Endothelial cell of umbilical vein (primary cell): ENCODE data around the gene GPR153. TPM values are rescaled to one million over a fixed set of nuclear protein-coding genes. Genes with fewer than 3 reads are reported as not detected.

ENCODE experiments used
- BruUV-seq: library from RNA; stranded (reverse); fragments of 400-500 nt; replicated peaks from 2 replicates; lab custom pipeline; 2021; lab: Mats Ljungman, UMichigan
- CTCF ChIA-PET: fragments of 300-600, 350-600 bp; sonication (Branson Sonifier 250); formaldehyde crosslinking; loops from one replicate; lab custom pipeline; 2021; ENCODE audit warnings: antibody characterized with exemption, inconsistent platforms; lab: Charles Lee
- POLR2A ChIA-PET: fragments of 300-600, 350-600 bp; sonication (Branson Sonifier 250); formaldehyde crosslinking; loops from one replicate; lab custom pipeline; 2021; ENCODE audit warnings: antibody characterized with exemption, inconsistent platforms; lab: Charles Lee
- DNase-seq: peaks from one replicate; pipeline ENCODE4 v3.0.0-alpha.2; 2011; ENCODE audit warnings: low read depth, low spot score
- FAIRE-seq: peaks from 2 replicates; lab custom pipeline; 2011; peaks lifted over from hg19 to GRCh38; lab: Jason Lieb, UNC
- H2AFZ ChIP-seq: 2 replicates; pipeline ENCODE4 v1.6.0; 2012; ENCODE audit warnings: low read depth, low read length, control low read depth, inconsistent platforms
- H3K27ac ChIP-seq: 2 replicates; pipeline ENCODE4 v1.5.1; 2011; ENCODE audit warnings: low read depth, mild to moderate bottlenecking, control low read depth, low read length, moderate library complexity; ENCODE audit not compliant: insufficient read depth
- H3K27me3 ChIP-seq, 2 experiments: 2 replicates each; pipeline versions ENCODE4 v1.6.0 to v1.6.1; 2011; ENCODE audit warnings: low read length in 2 of 2, mixed read lengths in 1 of 2; ENCODE audit not compliant: control insufficient read depth in 2 of 2, insufficient read depth in 2 of 2
- H3K36me3 ChIP-seq, 2 experiments: 2 replicates in 1 of 2; 3 replicates in 1 of 2; pipeline ENCODE4 v1.5.1; 2011; ENCODE audit warnings: low read length in 2 of 2, mild to moderate bottlenecking in 1 of 2, moderate library complexity in 1 of 2; ENCODE audit not compliant: control insufficient read depth in 2 of 2, insufficient read depth in 2 of 2; ENCODE audit errors: extremely low read depth in 1 of 2
- H3K4me1 ChIP-seq: 3 replicates; pipeline ENCODE4 v1.5.1; 2011; ENCODE audit warnings: mild to moderate bottlenecking, low read length; ENCODE audit not compliant: control insufficient read depth, insufficient read depth; ENCODE audit errors: extremely low read depth
- H3K4me2 ChIP-seq: 2 replicates; pipeline ENCODE4 v1.6.1; 2011; ENCODE audit warnings: low read length, control low read depth, mixed read lengths; ENCODE audit not compliant: insufficient read depth
- H3K4me3 ChIP-seq, 3 experiments: fragments of 200-600 bp in 1 of 3; sonication (generic), shearing (Covaris generic) in 1 of 3; replicated peaks in 1 of 3; 2 replicates each; pipeline ENCODE4 v1.5.1; 2011 to 2016; ENCODE audit warnings: control low read depth in 3 of 3, low read length in 3 of 3, mild to moderate bottlenecking in 2 of 3, inconsistent platforms in 1 of 3, low read depth in 1 of 3, moderate library complexity in 1 of 3; ENCODE audit not compliant: insufficient read depth in 1 of 3
- H3K79me2 ChIP-seq: 2 replicates; pipeline ENCODE4 v1.6.0; 2012; ENCODE audit warnings: low read length, inconsistent platforms; ENCODE audit not compliant: control insufficient read depth, insufficient read depth
- H3K9ac ChIP-seq: replicated peaks from 2 replicates; pipeline ENCODE3; 2011; ENCODE audit warnings: low read length, control low read depth; ENCODE audit not compliant: insufficient read depth; ENCODE audit errors: extremely low read depth
- H3K9me1 ChIP-seq: replicated peaks from 3 replicates; pipeline ENCODE4 v1.6.0; 2011; ENCODE audit warnings: mild to moderate bottlenecking, low read length; ENCODE audit not compliant: control insufficient read depth, insufficient read depth; ENCODE audit errors: extremely low read depth
- H3K9me3 ChIP-seq: replicated peaks from 2 replicates; pipeline ENCODE4 v1.5.1; 2012; ENCODE audit warnings: low read length, inconsistent platforms; ENCODE audit not compliant: control insufficient read depth, insufficient read depth
- H4K20me1 ChIP-seq: replicated peaks from 2 replicates; pipeline ENCODE3; 2011; ENCODE audit warnings: mild to moderate bottlenecking, low read length; ENCODE audit not compliant: control insufficient read depth, insufficient read depth; ENCODE audit errors: extremely low read depth
- CTCF ChIP-seq, 2 donors: IDR thresholded peaks; 1 replicate in 1 of 2; 2 replicates in 1 of 2; pipeline ENCODE4 v1.5.1; 2011; ENCODE audit warnings: low read length in 2 of 2, mild to moderate bottlenecking in 2 of 2, moderate library complexity in 2 of 2, control low read depth in 1 of 2, inconsistent platforms in 1 of 2, low read depth in 1 of 2; ENCODE audit not compliant: insufficient read depth in 1 of 2; ENCODE audit errors: extremely low read depth in 1 of 2
- EZH2 ChIP-seq: IDR thresholded peaks from 2 replicates; pipeline ENCODE4 v1.6.1; 2012; ENCODE audit warnings: borderline replicate concordance, low read depth, mild to moderate bottlenecking, moderate library complexity, low read length, inconsistent platforms; ENCODE audit not compliant: severe bottlenecking
- FOS ChIP-seq: IDR thresholded peaks from 2 replicates; pipeline ENCODE4 v1.6.1; 2011; ENCODE audit warnings: mild to moderate bottlenecking, low read length, moderate library complexity, borderline replicate concordance; ENCODE audit not compliant: insufficient read depth
- GATA2 ChIP-seq: IDR thresholded peaks from 2 replicates; pipeline ENCODE4 v1.7.0; 2011; ENCODE audit warnings: low read depth, mild to moderate bottlenecking, moderate library complexity, mixed read lengths, low read length; ENCODE audit not compliant: insufficient read length, insufficient read depth
- JUN ChIP-seq: IDR thresholded peaks from 2 replicates; pipeline ENCODE4 v1.6.1; 2011; ENCODE audit warnings: borderline replicate concordance, low read depth; ENCODE audit not compliant: insufficient read length, insufficient read depth
- MYC ChIP-seq: IDR thresholded peaks from one replicate; pipeline ENCODE4 v1.6.1; 2011; ENCODE audit warnings: mild to moderate bottlenecking, low read depth, low read length
- POLR2A ChIP-seq: IDR thresholded peaks from 2 replicates; pipeline ENCODE4 v1.6.1; 2012; ENCODE audit warnings: low read depth, mild to moderate bottlenecking, control low read depth, low read length
- POLR2AphosphoS5 ChIP-seq: IDR thresholded peaks from 2 replicates; pipeline ENCODE4 v1.6.1; 2012; ENCODE audit warnings: low read depth, mild to moderate bottlenecking, control low read depth, low read length, moderate library complexity; ENCODE audit not compliant: insufficient read depth
- dilution Hi-C: fragments of 300-500 bp; cut with MboI; formaldehyde crosslinking; loops from one replicate; pipeline ENCODE4 v1.15.0; 2019; ENCODE audit warnings: low sequenced_read_pairs; ENCODE audit not compliant: extremely low pct_ligation_motif_present
- intact Hi-C: fragments of 100-400 bp; cut with micrococcal nuclease; formaldehyde crosslinking; loops from one replicate; pipeline ENCODE4 v1.10.0; 2022
- polyA plus RNA-seq, 4 experiments: library from polyadenylated mRNA; depleted of rRNA in 3 of 4; stranded (reverse) in 3 of 4; unstranded in 1 of 4; fragments of >200 nt; gene quantifications; 2 replicates each; pipeline versions ENCODE4 v1.2.1 to v1.2.3, GENCODE V29; 2011 to 2012; ENCODE audit warnings: missing spikeins in 1 of 4
- total RNA-seq: library from RNA; stranded (reverse); gene quantifications from 2 replicates; pipeline ENCODE4 v1.2.3, GENCODE V29; 2021
- TF ChIP-seq, protein P1 (sequence below): IDR thresholded peaks from 2 replicates; pipeline ENCODE4 v1.6.1; 2011; ENCODE audit not compliant: insufficient read depth, insufficient read length

Gene GPR153
- total and polyA plus RNA-seq, 2 donors (not counting 3 experiments of a cell fraction or from before 2014, with no cell fraction given): 3.1 to 3.9 TPM

- intact Hi-C loops (no loop called here), dilution Hi-C loops (no loop called here)
- no peaks in the 10 kb centered on the region for H3K9me1 ChIP-seq
- H3K79me2 ChIP-seq: no peaks in the 10 kb centered on the region
- no peak overlapping the region for H3K9ac ChIP-seq
- FAIRE-seq: peak; percentile 26
- ChIA-PET CTCF (interaction anchor here (0.9 to 3.0 kb wide), 2 partner anchors 10 to 13 kb away, joined by 3 to 21 read pairs; no protein-coding TSS in a partner anchor), POLR2A (no interaction called here)
- no peak overlapping the region for H3K4me3 ChIP-seq
- TF ChIP-seq POLR2A (no peak), POLR2AphosphoS5 (no peak), FOS (no peak), JUN (no peak), MYC (no peak), GATA2 (no peak), EZH2 (no peak), CTCF (IDR thresholded peaks at IDR 0.05; ENCODE audit: extremely low read depth in 1 of 2, insufficient read depth in 1 of 2, low read depth in 1 of 2, low read length in 2 of 2) (no peak)
- TF ChIP-seq, protein P1, sequence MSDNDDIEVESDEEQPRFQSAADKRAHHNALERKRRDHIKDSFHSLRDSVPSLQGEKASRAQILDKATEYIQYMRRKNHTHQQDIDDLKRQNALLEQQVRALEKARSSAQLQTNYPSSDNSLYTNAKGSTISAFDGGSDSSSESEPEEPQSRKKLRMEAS: no peak
- H3K4me1 ChIP-seq: no peaks in the 10 kb centered on the region
- no peaks in the 10 kb centered on the region for H3K9me3 ChIP-seq
- H3K27ac ChIP-seq: no peak overlapping the region
- no peaks in the 10 kb centered on the region for H3K27me3 ChIP-seq
- no peaks in the 10 kb centered on the region for H3K36me3 ChIP-seq
- H2AFZ ChIP-seq: no peak overlapping the region
- no peak overlapping the region for H3K4me2 ChIP-seq
- no TSS peak for BruUV-seq
- DNase-seq: no peak
- H4K20me1 ChIP-seq: no peaks in the 10 kb centered on the region
Observed at GRCh38 chr1:6257541-6258069, 3.3 kb downstream of the GPR153 start.
